Trophoblast cell (in vitro differentiated cells and primary cell): ENCODE measurements around the gene POLDIP3.

Experiments used
- DNase-seq, 2 donors: peaks; one replicate each; pipeline ENCODE4 v3.0.0-alpha.2; 2016
- H2AFZ ChIP-seq: 2 replicates; pipeline ENCODE4 v1.6.1; 2013; ENCODE audit warnings: low read length, moderate library complexity, mild to moderate bottlenecking; ENCODE audit not compliant: insufficient read depth, poor library complexity
- H2AK5ac ChIP-seq: 2 replicates; pipeline ENCODE4 v1.6.1; 2013; ENCODE audit warnings: mild to moderate bottlenecking, low read length
- H2BK120ac ChIP-seq: 2 replicates; pipeline ENCODE4 v1.6.1; 2013; ENCODE audit warnings: low read length, mild to moderate bottlenecking, moderate library complexity; ENCODE audit not compliant: insufficient read depth, poor library complexity
- H2BK12ac ChIP-seq: 2 replicates; pipeline ENCODE4 v1.6.1; 2013; ENCODE audit warnings: mild to moderate bottlenecking, low read length, moderate library complexity
- H2BK5ac ChIP-seq: 2 replicates; pipeline ENCODE4 v1.6.1; 2013; ENCODE audit warnings: low read length, low read depth, moderate library complexity, mild to moderate bottlenecking; ENCODE audit not compliant: poor library complexity
- H3K14ac ChIP-seq: 2 replicates; pipeline ENCODE4 v1.6.1; 2013; ENCODE audit warnings: mild to moderate bottlenecking, low read length
- H3K18ac ChIP-seq: 2 replicates; pipeline ENCODE4 v1.6.1; 2013; ENCODE audit warnings: mild to moderate bottlenecking, low read length
- H3K23ac ChIP-seq: 2 replicates; pipeline ENCODE4 v1.6.1; 2013; ENCODE audit warnings: low read length
- H3K27ac ChIP-seq: 2 replicates; pipeline ENCODE4 v1.5.1; 2013; ENCODE audit warnings: low read depth, mild to moderate bottlenecking, inconsistent platforms, low read length, moderate library complexity
- H3K27me3 ChIP-seq: 2 replicates; pipeline ENCODE4 v1.6.1; 2013; ENCODE audit warnings: inconsistent platforms, mild to moderate bottlenecking, low read length, moderate library complexity; ENCODE audit not compliant: insufficient read depth
- H3K36me3 ChIP-seq, 2 experiments: 1 replicate in 1 of 2; 2 replicates in 1 of 2; pipeline ENCODE4 v1.6.1; 2013; ENCODE audit warnings: low read length in 2 of 2, mild to moderate bottlenecking in 2 of 2, moderate library complexity in 1 of 2; ENCODE audit not compliant: insufficient read depth in 2 of 2, control insufficient read depth in 1 of 2
- H3K4ac ChIP-seq: 2 replicates; pipeline ENCODE4 v1.6.1; 2013; ENCODE audit warnings: low read depth, mild to moderate bottlenecking, low read length, moderate library complexity
- H3K4me1 ChIP-seq, 2 experiments: 1 replicate in 1 of 2; 2 replicates in 1 of 2; pipeline ENCODE4 v1.6.1; 2013; ENCODE audit warnings: low read length in 2 of 2, mild to moderate bottlenecking in 2 of 2, moderate library complexity in 1 of 2; ENCODE audit not compliant: insufficient read depth in 2 of 2, control insufficient read depth in 1 of 2
- H3K4me2 ChIP-seq: 2 replicates; pipeline ENCODE4 v1.6.1; 2013; ENCODE audit warnings: inconsistent platforms, mild to moderate bottlenecking, low read length, moderate library complexity
- H3K4me3 ChIP-seq: 2 replicates; pipeline ENCODE4 v1.5.1; 2013; ENCODE audit warnings: mild to moderate bottlenecking, low read depth, low read length, inconsistent platforms
- H3K79me1 ChIP-seq: one replicate; pipeline ENCODE4 v1.6.1; 2013; ENCODE audit warnings: low read length
- H3K79me2 ChIP-seq: 2 replicates; pipeline ENCODE4 v1.6.1; 2013; ENCODE audit warnings: low read length, mild to moderate bottlenecking; ENCODE audit not compliant: control insufficient read depth, insufficient read depth, poor library complexity
- H3K9ac ChIP-seq: 2 replicates; pipeline ENCODE4 v1.6.1; 2013; ENCODE audit warnings: mild to moderate bottlenecking, low read length
- H3K9me3 ChIP-seq: 2 replicates; pipeline ENCODE4 v1.6.1; 2013; ENCODE audit warnings: low read depth, mild to moderate bottlenecking, control low read depth, inconsistent platforms, low read length; ENCODE audit not compliant: insufficient read depth
- H4K12ac ChIP-seq: 2 replicates; pipeline ENCODE4 v1.6.1; 2013; ENCODE audit warnings: low read depth, mild to moderate bottlenecking, low read length, moderate library complexity
- H4K8ac ChIP-seq: 2 replicates; pipeline ENCODE4 v1.6.1; 2013; ENCODE audit warnings: low read depth, mild to moderate bottlenecking, low read length, moderate library complexity
- H4K91ac ChIP-seq: one replicate; pipeline ENCODE4 v1.6.1; 2013; ENCODE audit warnings: low read depth, mild to moderate bottlenecking, low read length, moderate library complexity
- WGBS: extraction: QIAGEN DNeasy Blood & Tissue Kit; methylation state at CpG from one replicate; pipeline ENCODE4 v1.1.7; 2013; ENCODE audit warnings: missing lambda C conversion rate; ENCODE audit not compliant: insufficient read length, insufficient coverage; ENCODE audit errors: extremely low coverage; 5-methylcytosine and 5-hydroxymethylcytosine counted together

The POLDIP3 gene

DNA sequence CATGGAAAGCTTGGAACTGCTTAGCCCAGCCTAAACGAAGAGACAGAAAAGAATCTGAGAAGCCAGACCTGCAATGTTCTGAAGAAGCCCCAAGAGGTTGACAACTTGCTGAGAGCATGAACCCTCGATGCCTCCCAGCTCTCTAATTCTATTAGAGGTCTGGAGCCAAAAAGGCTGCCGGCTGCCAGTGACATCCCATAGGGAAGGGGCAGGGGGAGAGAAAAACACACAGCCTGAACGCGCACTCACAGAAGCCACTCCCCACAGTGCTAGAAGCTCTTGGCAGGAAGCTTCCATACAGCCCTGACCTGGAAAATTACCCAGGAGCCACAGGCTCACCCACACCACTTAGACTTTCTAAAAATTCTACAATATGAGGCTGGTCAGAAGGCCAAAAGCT is 18.3 kb downstream of the POLDIP3 start:
- Histone ChIP-seq H3K4me1 (peaks cover 14 to 27% of the 10 kb centered on the region in 2 experiments), H3K4me2 (no peak overlapping the region), H3K27me3 (no peaks in the 10 kb centered on the region), H2BK5ac (peak overlapping the region; percentile 83), H3K23ac (no peak overlapping the region), H4K8ac (no peak overlapping the region), H2BK12ac (peak overlapping the region; percentile 56), H3K4ac (no peak overlapping the region), H3K27ac (peak overlapping the region; percentile 59), H3K79me2 (peaks cover 3% of the 10 kb centered on the region), H3K79me1 (peaks cover 12% of the 10 kb centered on the region), H4K91ac (peak overlapping the region; percentile 55), H4K12ac (no peak overlapping the region), H3K9ac (no peak overlapping the region), H3K9me3 (peaks cover 3% of the 10 kb centered on the region), H2BK120ac (peak overlapping the region; percentile 28), H2AK5ac (no peak overlapping the region), H3K4me3 (no peak overlapping the region), H3K36me3 (peaks cover 56 to 67% of the 10 kb centered on the region in 2 experiments), H3K14ac (peak overlapping the region; percentile 29), H2AFZ (no peak overlapping the region), H3K18ac (peak overlapping the region; percentile 32)
- no CpG with 5 or more reads among the region's 5 CpGs for WGBS
- no peak for DNase-seq

DNA sequence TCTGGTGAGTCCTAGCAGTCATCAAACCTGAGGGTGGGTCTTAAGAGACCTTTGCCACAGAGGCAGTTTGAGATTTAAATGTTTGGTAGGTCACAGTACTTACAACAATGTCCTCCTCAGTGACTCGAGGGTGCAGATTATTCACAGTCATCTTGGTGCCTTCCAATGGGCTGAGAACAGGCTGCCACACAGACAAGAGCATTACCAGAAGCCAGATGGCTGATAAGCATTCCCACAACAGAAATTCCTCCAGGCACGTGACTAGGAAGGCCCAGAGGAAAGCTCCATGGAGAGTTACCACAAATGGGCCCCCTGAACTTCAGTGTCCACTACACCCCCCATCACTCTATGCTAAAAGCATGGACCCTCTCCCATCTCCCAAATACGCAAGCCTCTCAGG is 19.2 kb downstream of the POLDIP3 start:
- Histone ChIP-seq H3K36me3 (peaks cover 51 to 64% of the 10 kb centered on the region in 2 experiments), H3K14ac (peak overlapping the region; percentile 26), H2BK120ac (no peak overlapping the region), H3K79me2 (peaks cover 3% of the 10 kb centered on the region), H3K27ac (peak overlapping the region; percentile 59), H3K18ac (peak overlapping the region; percentile 78), H2AK5ac (no peak overlapping the region), H2BK12ac (no peak overlapping the region), H3K4ac (no peak overlapping the region), H2BK5ac (peak overlapping the region; percentile 83), H3K4me2 (no peak overlapping the region), H3K9ac (no peak overlapping the region), H3K27me3 (no peaks in the 10 kb centered on the region), H3K9me3 (peaks cover 3% of the 10 kb centered on the region), H4K8ac (peak overlapping the region; percentile 25), H4K91ac (peak overlapping the region; percentile 7), H3K23ac (no peak overlapping the region), H3K79me1 (peaks cover 12% of the 10 kb centered on the region), H3K4me1 (peaks cover 14 to 27% of the 10 kb centered on the region in 2 experiments), H4K12ac (no peak overlapping the region), H2AFZ (no peak overlapping the region), H3K4me3 (no peak overlapping the region)
- DNase-seq, result no peak
- no CpG with 5 or more reads among the region's 3 CpGs for WGBS

DNA sequence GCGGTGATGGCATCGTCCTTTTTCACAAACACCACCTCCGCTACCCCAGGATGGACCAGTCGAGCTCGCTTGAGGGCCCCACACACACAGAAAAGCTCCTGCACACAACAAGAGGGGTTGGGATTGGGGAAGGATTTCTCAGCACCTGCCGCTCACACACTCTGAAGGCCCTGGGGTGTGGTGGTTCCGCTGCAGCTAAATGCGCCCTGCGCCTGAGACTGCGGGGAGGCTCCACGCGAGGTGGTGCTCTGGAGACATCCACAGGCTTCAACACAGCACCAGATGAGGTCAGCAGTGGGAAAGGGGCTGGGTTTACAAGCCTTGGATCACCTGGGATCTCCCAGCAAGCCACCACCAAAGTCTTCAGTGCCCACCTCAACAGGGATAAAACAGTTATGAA is 22.7 kb downstream of the POLDIP3 start:
- Histone ChIP-seq H3K36me3 (peaks cover 44 to 57% of the 10 kb centered on the region in 2 experiments), H4K12ac (no peak overlapping the region), H3K4me3 (no peak overlapping the region), H4K91ac (no peak overlapping the region), H2BK5ac (no peak overlapping the region), H3K4me2 (no peak overlapping the region), H3K27ac (no peak overlapping the region), H3K23ac (no peak overlapping the region), H3K79me2 (peaks cover 3% of the 10 kb centered on the region), H4K8ac (no peak overlapping the region), H3K4ac (no peak overlapping the region), H2BK12ac (no peak overlapping the region), H3K9me3 (no peaks in the 10 kb centered on the region), H3K4me1 (peaks cover 14 to 19% of the 10 kb centered on the region in 2 experiments), H3K27me3 (no peaks in the 10 kb centered on the region), H2BK120ac (no peak overlapping the region), H3K9ac (no peak overlapping the region), H2AFZ (no peak overlapping the region), H3K79me1 (peaks cover 12% of the 10 kb centered on the region), H3K18ac (no peak overlapping the region), H2AK5ac (no peak overlapping the region), H3K14ac (no peak overlapping the region)
- DNase-seq, result no peak
- no CpG with 5 or more reads among the region's 12 CpGs for WGBS

DNA sequence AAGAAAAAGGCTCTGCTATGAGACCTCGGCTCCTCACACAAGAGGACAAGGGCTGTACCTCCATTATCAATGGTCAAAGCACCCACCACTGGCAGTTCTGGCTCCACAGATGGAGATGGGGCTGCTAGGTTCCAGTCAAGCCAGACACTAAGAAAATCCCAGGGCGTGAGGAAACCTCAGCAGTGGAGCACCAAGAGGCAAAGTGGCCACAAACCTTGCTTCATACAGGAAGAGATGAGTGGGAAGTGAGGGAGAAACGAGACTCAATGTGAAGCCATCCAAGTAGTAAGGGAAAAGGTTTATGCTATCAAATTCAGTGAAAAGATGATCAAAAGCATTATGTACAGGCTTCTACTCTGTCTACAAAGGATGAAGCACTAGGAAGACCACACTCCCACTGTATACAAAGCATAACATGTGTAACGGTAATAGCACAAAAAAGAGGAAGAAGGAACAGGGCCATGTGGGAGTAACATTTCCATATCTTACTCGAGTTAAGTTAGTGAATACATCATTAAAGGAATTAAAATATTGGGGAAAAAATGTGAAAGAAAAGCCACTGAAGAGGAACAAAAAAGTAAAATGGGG is 27.0 kb downstream of the POLDIP3 start:
- H3K4me3 ChIP-seq, result no peak overlapping the region

More for the DNA sequence above, 27.0 kb downstream of the POLDIP3 start:
- Histone ChIP-seq H3K79me1 (no peaks in the 10 kb centered on the region), H3K4me1 (no peaks in the 10 kb centered on the region), H3K27me3 (no peaks in the 10 kb centered on the region), H3K27ac (no peak overlapping the region), H2BK5ac (no peak overlapping the region), H3K23ac (no peak overlapping the region), H2BK12ac (no peak overlapping the region), H2BK120ac (no peak overlapping the region), H3K4me2 (no peak overlapping the region), H2AFZ (no peak overlapping the region), H3K9ac (no peak overlapping the region), H2AK5ac (no peak overlapping the region), H4K12ac (no peak overlapping the region), H3K79me2 (no peaks in the 10 kb centered on the region), H3K36me3 (peaks cover 55 to 64% of the 10 kb centered on the region in 2 experiments), H3K9me3 (no peaks in the 10 kb centered on the region), H4K8ac (no peak overlapping the region), H4K91ac (no peak overlapping the region), H3K14ac (no peak overlapping the region), H3K18ac (no peak overlapping the region), H3K4ac (no peak overlapping the region)
- DNase-seq, result no peak
- no CpG with 5 or more reads among the region's 5 CpGs for WGBS
